A549 (cell line): ENCODE results near the gene OLFM3. TPM values are rescaled to one million over a fixed set of nuclear protein-coding genes. Genes with fewer than 3 reads are reported as not detected.

Experiments
- ATAC-seq, 2 experiments: fragments of 200-7000 bp in 1 of 2; fragments of >200 bp in 1 of 2; cut with Nextera tagmentation in 1 of 2; cut with Tn5 transposase in 1 of 2; 3 replicates each; pipeline versions ENCODE4 v1.8.0 to v1.9.1; 2018 to 2020; ENCODE audit warnings: mild to moderate bottlenecking in 1 of 2, moderate library complexity in 1 of 2
- CTCF ChIA-PET: fragments of 300-600 bp; sonication (Branson Sonifier 250); formaldehyde crosslinking; extraction: SDS; loops from one replicate; lab custom pipeline; 2021; ENCODE audit warnings: antibody characterized with exemption, inconsistent platforms; lab: Yijun Ruan, JAX
- POLR2A ChIA-PET: fragments of 350-600 bp; formaldehyde crosslinking; extraction: SDS; loops from one replicate; lab custom pipeline; 2021; ENCODE audit warnings: antibody characterized with exemption, inconsistent platforms; lab: Yijun Ruan, JAX
- DNase-seq, 2 experiments: peaks; one replicate each; pipeline versions ENCODE4 v3.0.0 to v3.0.0-alpha.2; 2011 to 2016; ENCODE audit warnings: low read depth in 1 of 2, low spot score in 1 of 2
- FAIRE-seq: peaks from 2 replicates; lab custom pipeline; 2011; peaks lifted over from hg19 to GRCh38; lab: Jason Lieb, UNC
- H3K27ac ChIP-seq, 2 experiments: fragments of >200 bp; sonication (Bioruptor Twin); formaldehyde crosslinking; 3 replicates each; pipeline ENCODE4 v1.5.1; 2016 to 2017
- H3K4me1 ChIP-seq: fragments of >200 bp; sonication (Bioruptor Twin); formaldehyde crosslinking; 3 replicates; pipeline ENCODE4 v1.6.1; 2016
- H3K4me2 ChIP-seq: fragments of >200 bp; sonication (Bioruptor Twin); formaldehyde crosslinking; 3 replicates; pipeline ENCODE4 v1.6.1; 2016
- H3K4me3 ChIP-seq: fragments of >200 bp; sonication (Bioruptor Twin); formaldehyde crosslinking; 3 replicates; pipeline ENCODE4 v1.5.1; 2016
- H3K9me3 ChIP-seq: fragments of >200 bp; sonication (Bioruptor Twin); formaldehyde crosslinking; 3 replicates; pipeline ENCODE4 v1.6.1; 2016
- CBX2 ChIP-seq: fragments of 200-600 bp; sonication (generic); IDR thresholded peaks from 2 replicates; pipeline ENCODE4 v1.6.1; 2016; ENCODE audit warnings: low read depth, mild to moderate bottlenecking, borderline replicate concordance
- CBX8 ChIP-seq: fragments of 200-600 bp; sonication (generic); IDR thresholded peaks from 2 replicates; pipeline ENCODE4 v1.6.1; 2016
- CEBPB ChIP-seq, 2 experiments: fragments of >200 bp in 1 of 2; sonication (Bioruptor Twin) in 1 of 2; formaldehyde crosslinking in 1 of 2; IDR thresholded peaks; 2 replicates each; pipeline ENCODE4 v1.6.1; 2012 to 2016
- CHD2 ChIP-seq: fragments of 150-350 bp; IDR thresholded peaks from 2 replicates; pipeline ENCODE4 v1.6.1; 2014; ENCODE audit warnings: low read length; ENCODE audit not compliant: partially characterized antibody
- CHD4 ChIP-seq: fragments of 200-600 bp; sonication (generic); IDR thresholded peaks from 2 replicates; pipeline ENCODE4 v1.6.1; 2016; ENCODE audit warnings: antibody characterized with exemption, mild to moderate bottlenecking, borderline replicate concordance
- EHF ChIP-seq: fragments of 250-450 bp; sonication (Bioruptor Pico); IDR thresholded peaks from 2 replicates; pipeline ENCODE4 v1.5.0; 2020; ENCODE audit warnings: mild to moderate bottlenecking
- EHMT2 ChIP-seq: fragments of 200-600 bp; sonication (generic); IDR thresholded peaks from 2 replicates; pipeline ENCODE4 v1.6.1; 2016; ENCODE audit warnings: antibody characterized with exemption, low read depth, mild to moderate bottlenecking, moderate library complexity
- EP300 ChIP-seq, 2 experiments: fragments of >200 bp; sonication (Bioruptor Twin); formaldehyde crosslinking; IDR thresholded peaks; 2 replicates in 1 of 2; 3 replicates in 1 of 2; pipeline ENCODE4 v1.6.1; 2016 to 2017
- ESRRA ChIP-seq: fragments of 150-350 bp; IDR thresholded peaks from 2 replicates; pipeline ENCODE4 v1.6.1; 2014; ENCODE audit warnings: mild to moderate bottlenecking, low read length, borderline replicate concordance
- FOSL2 ChIP-seq, 2 experiments: fragments of 450-650 bp in 1 of 2; fragments of >200 bp in 1 of 2; sonication (Bioruptor Twin) in 1 of 2; formaldehyde crosslinking; IDR thresholded peaks; 2 replicates each; pipeline versions ENCODE4 v1.5.0 to v1.6.1; 2016 to 2020; ENCODE audit warnings: mild to moderate bottlenecking in 1 of 2, moderate library complexity in 1 of 2
- FOXS1 ChIP-seq: fragments of 250-450 bp; sonication (Bioruptor Pico); IDR thresholded peaks from 2 replicates; pipeline ENCODE4 v1.5.0; 2020; ENCODE audit warnings: mild to moderate bottlenecking, moderate library complexity
- HDAC2 ChIP-seq: fragments of 200-600 bp; sonication (generic); IDR thresholded peaks from 2 replicates; pipeline ENCODE4 v1.6.1; 2016
- HES2 ChIP-seq: fragments of >200 bp; sonication (Bioruptor Twin); formaldehyde crosslinking; IDR thresholded peaks from 2 replicates; pipeline ENCODE4 v1.6.1; 2016
- HEYL ChIP-seq: fragments of 250-450 bp; sonication (Bioruptor Pico); IDR thresholded peaks from 2 replicates; pipeline ENCODE4 v1.8.0; 2021; ENCODE audit warnings: mild to moderate bottlenecking, moderate library complexity
- HMGXB4 ChIP-seq: fragments of 250-450 bp; sonication (Bioruptor Pico); IDR thresholded peaks from 2 replicates; pipeline ENCODE4 v1.5.0; 2021; ENCODE audit warnings: mild to moderate bottlenecking, moderate library complexity, borderline replicate concordance
- HOXB13 ChIP-seq: fragments of 250-450 bp; sonication (Bioruptor Pico); IDR thresholded peaks from 2 replicates; pipeline ENCODE4 v1.5.0; 2020; ENCODE audit warnings: low read depth, mild to moderate bottlenecking, moderate library complexity
- HOXB5 ChIP-seq: fragments of 250-450 bp; sonication (Bioruptor Pico); IDR thresholded peaks from 2 replicates; pipeline ENCODE4 v1.5.0; 2020; ENCODE audit warnings: mild to moderate bottlenecking, moderate library complexity
- JUN ChIP-seq, 2 experiments: fragments of >200 bp; sonication (Bioruptor Twin); formaldehyde crosslinking; IDR thresholded peaks; 2 replicates in 1 of 2; 3 replicates in 1 of 2; pipeline ENCODE4 v1.6.1; 2016 to 2017
- KDM5A ChIP-seq: fragments of 200-600 bp; sonication (generic); IDR thresholded peaks from 2 replicates; pipeline ENCODE4 v1.6.1; 2016; ENCODE audit warnings: antibody characterized with exemption, mild to moderate bottlenecking
- MAFK ChIP-seq: fragments of 450-650 bp; IDR thresholded peaks from 2 replicates; pipeline ENCODE4 v1.6.1; 2014; ENCODE audit not compliant: partially characterized antibody
- MAX ChIP-seq: IDR thresholded peaks from 2 replicates; pipeline ENCODE4 v1.6.1; 2012
- MYC ChIP-seq: IDR thresholded peaks from 2 replicates; pipeline ENCODE4 v1.6.1; 2012; ENCODE audit warnings: mild to moderate bottlenecking, inconsistent platforms, low read length, improper control_type of control experiment, borderline replicate concordance
- NFE2L2 ChIP-seq: fragments of 150-350 bp; conservative IDR thresholded peaks from 2 replicates; pipeline ENCODE4 v1.6.1; 2014; ENCODE audit warnings: low read length
- PHF8 ChIP-seq: fragments of 200-600 bp; sonication (generic); IDR thresholded peaks from 2 replicates; pipeline ENCODE4 v1.6.1; 2016; ENCODE audit warnings: low read depth, mild to moderate bottlenecking, antibody characterized with exemption, moderate library complexity, borderline replicate concordance
- POLR2AphosphoS2 ChIP-seq: conservative IDR thresholded peaks from 2 replicates; pipeline ENCODE4 v1.6.1; 2012; ENCODE audit warnings: low read length, improper control_type of control experiment, inconsistent platforms
- RAD21 ChIP-seq, 2 experiments: fragments of >200 bp in 1 of 2; sonication (Bioruptor Twin) in 1 of 2; formaldehyde crosslinking in 1 of 2; IDR thresholded peaks in 1 of 2; conservative IDR thresholded peaks in 1 of 2; 2 replicates in 1 of 2; 3 replicates in 1 of 2; pipeline ENCODE4 v1.6.1; 2012 to 2018; ENCODE audit warnings: inconsistent platforms in 1 of 2
- RARB ChIP-seq: fragments of 250-450 bp; sonication (Bioruptor Pico); IDR thresholded peaks from 2 replicates; pipeline ENCODE4 v1.8.0; 2021; ENCODE audit warnings: mild to moderate bottlenecking, moderate library complexity
- RCOR1 ChIP-seq: fragments of 150-350 bp; IDR thresholded peaks from 2 replicates; pipeline ENCODE4 v1.6.1; 2014; ENCODE audit warnings: antibody characterized with exemption, low read length, low read depth
- RNF2 ChIP-seq: fragments of 200-600 bp; sonication (generic); IDR thresholded peaks from 2 replicates; pipeline ENCODE4 v1.6.1; 2016; ENCODE audit warnings: low read depth, mild to moderate bottlenecking, antibody characterized with exemption, moderate library complexity, borderline replicate concordance
- SREBF2 ChIP-seq: fragments of 450-650 bp; IDR thresholded peaks from 2 replicates; pipeline ENCODE4 v1.6.1; 2014; ENCODE audit warnings: mild to moderate bottlenecking, moderate library complexity
- USF2 ChIP-seq: fragments of 450-650 bp; IDR thresholded peaks from 2 replicates; pipeline ENCODE4 v1.6.1; 2014; ENCODE audit warnings: antibody characterized with exemption
- WGBS: methylation state at CpG from one replicate; pipeline ENCODE4 v1.1.6; 2017; ENCODE audit errors: missing lambda C conversion rate; 5-methylcytosine and 5-hydroxymethylcytosine counted together
- polyA plus RNA-seq, 4 experiments: library from polyadenylated mRNA; depleted of rRNA in 3 of 4; stranded (reverse); fragments of >200 nt; fragmentation: RNase III in 1 of 4; extraction: RNeasy Plus Mini Kit Qiagen cat#74134 plus additional on column Dnase treatment in 1 of 4; gene quantifications; 2 replicates in 3 of 4; 3 replicates in 1 of 4; pipeline ENCODE4 v1.2.3, GENCODE V29; 2011 to 2017

The OLFM3 gene
- polyA plus RNA-seq, 2 of the 4 experiments (the other 2 are of a cell fraction): not detected

GRCh38 chr1:101843160-101843559 is 153.6 kb downstream of the OLFM3 start:
- 42% methylated on average over 4 of the region's 5 CpGs for WGBS
- no peaks in the 10 kb centered on the region for H3K9me3 ChIP-seq

GRCh38 chr1:101841824-101842223 is 154.9 kb downstream of the OLFM3 start:
- FAIRE-seq: no peak
- no peak for TF ChIP-seq MYC
- no peak for TF ChIP-seq HEYL
- TF ChIP-seq CBX2: no peak
- TF ChIP-seq RARB (CRISPR knock-in tag): no peak
- TF ChIP-seq HOXB5: no peak
- TF ChIP-seq EP300 (IDR thresholded peaks at IDR 0.05): no peak
- no peak for TF ChIP-seq KDM5A
- TF ChIP-seq CHD2: no peak
- TF ChIP-seq PHF8: no peak
- no peak for TF ChIP-seq RNF2
- no peak for TF ChIP-seq FOSL2 (IDR thresholded peaks at IDR 0.05)
- TF ChIP-seq FOSL2 (CRISPR knock-in tag; IDR thresholded peaks at IDR 0.05): no peak
- no peak for TF ChIP-seq NFE2L2
- WGBS: 16% methylated on average over 4 of the region's 4 CpGs
- DNase-seq: no peak
- POLR2A ChIA-PET: no interaction called here
- H3K9me3 ChIP-seq: no peaks in the 10 kb centered on the region
- no peaks in the 10 kb centered on the region for H3K4me1 ChIP-seq
- ATAC-seq: no peak
- H3K27ac ChIP-seq: no peak overlapping the region
- CTCF ChIA-PET: no interaction called here
- H3K4me3 ChIP-seq: no peak overlapping the region
- H3K4me2 ChIP-seq: no peak overlapping the region

More at GRCh38 chr1:101843160-101843559, 153.6 kb downstream of the OLFM3 start:
- ChIA-PET CTCF (no interaction called here), POLR2A (no interaction called here)
- Histone ChIP-seq H3K27ac (no peak overlapping the region), H3K4me3 (no peak overlapping the region), H3K4me2 (no peak overlapping the region), H3K4me1 (no peaks in the 10 kb centered on the region)
- no peak for FAIRE-seq
- no peak for DNase-seq
- ATAC-seq: no peak
- TF ChIP-seq CHD4 (no peak), CHD2 (no peak), HMGXB4 (no peak), MAX (no peak), CBX8 (no peak), JUN (IDR thresholded peaks at IDR 0.05) (no peak), HOXB13 (CRISPR knock-in tag) (no peak), HES2 (no peak), NFE2L2 (no peak), HDAC2 (no peak), RCOR1 (no peak), MAFK (no peak), RAD21 (conservative IDR thresholded peaks at IDR 0.05 in 1 of 2, IDR thresholded peaks at IDR 0.05 in 1 of 2) (no peak), HEYL (no peak), EHMT2 (no peak)

GRCh38 chr1:101835988-101836387 is 160.7 kb downstream of the OLFM3 start:
- CTCF ChIA-PET: no interaction called here
- POLR2A ChIA-PET: no interaction called here
- no peak for DNase-seq
- no peaks in the 10 kb centered on the region for H3K4me1 ChIP-seq
- no peak overlapping the region for H3K27ac ChIP-seq
- TF ChIP-seq EHF: no peak
- no peak for TF ChIP-seq PHF8
- no peak for TF ChIP-seq JUN (IDR thresholded peaks at IDR 0.05)
- TF ChIP-seq CHD4: no peak
- no peak for TF ChIP-seq SREBF2
- TF ChIP-seq USF2: no peak
- no peak for TF ChIP-seq ESRRA
- TF ChIP-seq POLR2AphosphoS2: no peak
- no peak for TF ChIP-seq KDM5A
- TF ChIP-seq FOXS1 (CRISPR knock-in tag): no peak
- no peak for TF ChIP-seq CEBPB (IDR thresholded peaks at IDR 0.05)
- TF ChIP-seq, all 56 proteins: peak for 0
- ATAC-seq: no peak
- H3K9me3 ChIP-seq: no peaks in the 10 kb centered on the region
- H3K4me2 ChIP-seq: no peak overlapping the region
- 2% methylated on average over 2 of the region's 2 CpGs for WGBS
- H3K4me3 ChIP-seq: no peak overlapping the region
- no peak for FAIRE-seq
